Nucleus accumbens (tissue), 56 donors: ENCODE results near the gene CCDC7.
A peak's percentile ranks its signal among the peaks of the same experiment; 100 is the strongest.
"Not testable (repeated sequence)": the region's sequence is repeated elsewhere in the genome, so short reads cannot be mapped to it uniquely, and the experiment has no call there.

Experiments
- DNase-seq, 56 donors: peaks; one replicate each; lab custom pipeline; 2025; lab: John Stamatoyannopoulos, UW

CCDC7 gene

GRCh38 chr10:32687116-32687515, 241.2 kb downstream of the CCDC7 start:
- no peak for DNase-seq

- no peak for DNase-seq
Measured at GRCh38 chr10:32687546-32687945, 241.6 kb downstream of the CCDC7 start.

- peak in 4 of 56 donors; percentile 2 to 34 (median 6) for DNase-seq
Measured at GRCh38 chr10:32692174-32692573, 246.2 kb downstream of the CCDC7 start.

- no peak for DNase-seq
Measured at GRCh38 chr10:32693441-32693979, 247.6 kb downstream of the CCDC7 start.

GRCh38 chr10:32699683-32700082, 253.7 kb downstream of the CCDC7 start:
- DNase-seq: not testable (repeated sequence)

- no peak for DNase-seq
Measured at GRCh38 chr10:32713560-32713959, 267.6 kb downstream of the CCDC7 start.

GRCh38 chr10:32731527-32731926, 285.6 kb downstream of the CCDC7 start:
- DNase-seq: no peak

- DNase-seq: no peak
Measured at GRCh38 chr10:32738958-32739357, 293.0 kb downstream of the CCDC7 start.

- DNase-seq: no peak
Measured at GRCh38 chr10:32744321-32744720, 298.4 kb downstream of the CCDC7 start.

- no peak for DNase-seq
Measured at GRCh38 chr10:32746869-32747268, 300.9 kb downstream of the CCDC7 start.

GRCh38 chr10:32751582-32751981, 305.6 kb downstream of the CCDC7 start:
- DNase-seq: no peak

- DNase-seq: not testable (repeated sequence)
Measured at GRCh38 chr10:32754900-32755299, 309.0 kb downstream of the CCDC7 start.

GRCh38 chr10:32771217-32771616, 325.3 kb downstream of the CCDC7 start:
- DNase-seq: no peak

- no peak for DNase-seq
Measured at GRCh38 chr10:32773105-32773504, 327.2 kb downstream of the CCDC7 start.

- no peak for DNase-seq
Measured at GRCh38 chr10:32786968-32787367, 341.0 kb downstream of the CCDC7 start.

GRCh38 chr10:32787690-32788284, 341.8 kb downstream of the CCDC7 start:
- DNase-seq: no peak

GRCh38 chr10:32788359-32788758, 342.4 kb downstream of the CCDC7 start:
- no peak for DNase-seq

- DNase-seq: no peak
Measured at GRCh38 chr10:32790483-32790882, 344.5 kb downstream of the CCDC7 start.

- no peak for DNase-seq
Measured at GRCh38 chr10:32793033-32793432, 347.1 kb downstream of the CCDC7 start.

GRCh38 chr10:32795598-32796183, 349.8 kb downstream of the CCDC7 start:
- peak in 1 of 56 donors; percentile 4 for DNase-seq

GRCh38 chr10:32797393-32797792, 351.5 kb downstream of the CCDC7 start:
- DNase-seq: not testable (repeated sequence)

- no peak for DNase-seq
Measured at GRCh38 chr10:32846974-32847373, 401.0 kb downstream of the CCDC7 start.
